HG02884 (cell line): ENCODE data around the gene DNAJC13.
A peak's percentile ranks its signal among the peaks of the same experiment; 100 is the strongest.
"Not testable (repeated sequence)": the region's sequence is repeated elsewhere in the genome, so short reads cannot be mapped to it uniquely, and the experiment has no call there.

Experiments
- ATAC-seq: cut with Tn5 transposase; IDR thresholded peaks from one replicate; pipeline ENCODE4 v1.9.1; 2021; ENCODE audit warnings: mild to moderate bottlenecking, moderate library complexity; ENCODE audit not compliant: unreplicated experiment

DNAJC13 gene, protein sequence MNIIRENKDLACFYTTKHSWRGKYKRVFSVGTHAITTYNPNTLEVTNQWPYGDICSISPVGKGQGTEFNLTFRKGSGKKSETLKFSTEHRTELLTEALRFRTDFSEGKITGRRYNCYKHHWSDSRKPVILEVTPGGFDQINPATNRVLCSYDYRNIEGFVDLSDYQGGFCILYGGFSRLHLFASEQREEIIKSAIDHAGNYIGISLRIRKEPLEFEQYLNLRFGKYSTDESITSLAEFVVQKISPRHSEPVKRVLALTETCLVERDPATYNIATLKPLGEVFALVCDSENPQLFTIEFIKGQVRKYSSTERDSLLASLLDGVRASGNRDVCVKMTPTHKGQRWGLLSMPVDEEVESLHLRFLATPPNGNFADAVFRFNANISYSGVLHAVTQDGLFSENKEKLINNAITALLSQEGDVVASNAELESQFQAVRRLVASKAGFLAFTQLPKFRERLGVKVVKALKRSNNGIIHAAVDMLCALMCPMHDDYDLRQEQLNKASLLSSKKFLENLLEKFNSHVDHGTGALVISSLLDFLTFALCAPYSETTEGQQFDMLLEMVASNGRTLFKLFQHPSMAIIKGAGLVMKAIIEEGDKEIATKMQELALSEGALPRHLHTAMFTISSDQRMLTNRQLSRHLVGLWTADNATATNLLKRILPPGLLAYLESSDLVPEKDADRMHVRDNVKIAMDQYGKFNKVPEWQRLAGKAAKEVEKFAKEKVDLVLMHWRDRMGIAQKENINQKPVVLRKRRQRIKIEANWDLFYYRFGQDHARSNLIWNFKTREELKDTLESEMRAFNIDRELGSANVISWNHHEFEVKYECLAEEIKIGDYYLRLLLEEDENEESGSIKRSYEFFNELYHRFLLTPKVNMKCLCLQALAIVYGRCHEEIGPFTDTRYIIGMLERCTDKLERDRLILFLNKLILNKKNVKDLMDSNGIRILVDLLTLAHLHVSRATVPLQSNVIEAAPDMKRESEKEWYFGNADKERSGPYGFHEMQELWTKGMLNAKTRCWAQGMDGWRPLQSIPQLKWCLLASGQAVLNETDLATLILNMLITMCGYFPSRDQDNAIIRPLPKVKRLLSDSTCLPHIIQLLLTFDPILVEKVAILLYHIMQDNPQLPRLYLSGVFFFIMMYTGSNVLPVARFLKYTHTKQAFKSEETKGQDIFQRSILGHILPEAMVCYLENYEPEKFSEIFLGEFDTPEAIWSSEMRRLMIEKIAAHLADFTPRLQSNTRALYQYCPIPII (N-terminal part only)

DNA sequence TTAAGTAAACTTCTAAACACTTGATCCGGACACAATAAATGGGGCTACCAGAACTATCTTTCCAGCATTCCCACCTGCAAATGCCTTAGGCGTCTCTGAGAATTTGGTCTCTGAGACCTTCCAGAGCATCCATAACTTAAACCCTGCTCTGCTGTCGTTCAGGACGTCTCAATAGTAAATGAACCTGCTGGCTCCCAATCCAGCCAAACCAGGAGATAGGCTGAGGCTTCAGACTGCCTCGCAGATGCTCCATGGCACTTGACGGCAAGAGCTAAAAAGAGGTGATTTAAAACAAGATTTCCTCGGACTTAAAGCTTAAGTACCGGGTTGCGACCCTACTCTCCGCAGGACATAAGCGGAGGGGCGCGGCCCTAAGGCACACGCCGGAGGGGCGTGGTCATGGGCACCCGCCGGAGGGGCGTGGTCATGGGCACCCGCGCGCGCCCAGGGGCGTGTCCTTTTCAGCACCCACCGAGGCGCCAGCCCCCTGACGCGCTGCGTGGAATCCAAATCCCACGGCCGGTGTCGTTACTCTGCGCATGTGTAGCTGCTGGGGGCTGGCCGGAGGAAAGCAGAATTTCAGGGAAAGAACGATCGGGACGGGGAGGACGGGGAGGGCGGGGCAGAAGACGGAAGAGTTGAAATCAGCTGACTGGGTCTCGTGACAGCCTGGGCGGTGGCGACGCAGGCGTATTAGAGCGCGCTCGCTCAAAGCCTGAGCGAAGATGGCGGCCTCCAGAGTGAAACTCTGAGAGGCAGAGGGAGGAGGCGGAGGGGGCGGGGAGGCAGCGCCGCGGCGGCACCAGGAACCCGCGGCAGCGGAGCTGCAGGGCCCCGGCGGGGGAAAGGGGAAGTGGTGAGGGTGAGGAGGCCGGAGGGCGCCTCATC lies at the start of gene DNAJC13:
Gene DNAJC13 (plus strand): TSS at position 696 of the 888 bp plus-strand sequence. CDS start 17,049 bp downstream, outside the sequence.
- ATAC-seq, result peak; percentile 82

DNA sequence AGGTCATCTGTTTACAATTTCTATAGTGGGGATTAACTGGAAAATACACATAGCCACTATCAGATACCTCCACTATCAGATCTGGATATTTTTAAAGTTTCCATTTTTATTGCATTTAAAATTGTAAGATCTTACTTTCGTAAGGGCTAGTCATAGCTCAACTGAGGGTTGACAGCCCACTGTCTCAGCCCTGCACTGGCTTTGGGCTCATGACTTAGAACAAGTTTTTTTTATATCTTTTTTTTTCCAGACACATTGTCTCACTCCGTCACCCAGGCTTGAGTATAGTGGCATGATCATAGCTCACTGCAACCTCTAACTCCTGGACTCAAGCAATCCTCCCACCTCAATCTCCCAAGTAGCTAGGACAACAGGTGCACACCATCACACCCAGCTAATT lies 48.8 kb upstream of the DNAJC13 start:
- ATAC-seq, result no peak

DNA sequence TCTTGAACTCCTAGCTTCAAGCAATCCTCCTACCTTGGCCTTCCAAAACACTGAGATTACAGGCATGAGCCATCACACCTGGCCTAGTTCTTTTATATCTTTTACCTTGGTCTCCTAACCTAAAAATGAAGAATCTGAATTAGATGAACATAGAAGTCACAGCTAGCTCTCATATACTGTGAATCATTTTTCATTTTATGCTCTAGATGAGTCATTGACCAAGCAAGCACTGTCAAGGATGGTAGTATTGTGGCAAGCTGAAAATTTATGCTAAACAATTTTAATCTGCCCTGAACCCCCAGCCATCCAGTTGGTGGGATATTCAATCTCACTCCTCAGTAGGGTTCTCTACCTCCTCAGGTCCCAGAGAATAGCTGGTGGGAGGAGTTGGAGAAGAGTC lies 48.3 kb upstream of the DNAJC13 start:
- ATAC-seq, result no peak

DNA sequence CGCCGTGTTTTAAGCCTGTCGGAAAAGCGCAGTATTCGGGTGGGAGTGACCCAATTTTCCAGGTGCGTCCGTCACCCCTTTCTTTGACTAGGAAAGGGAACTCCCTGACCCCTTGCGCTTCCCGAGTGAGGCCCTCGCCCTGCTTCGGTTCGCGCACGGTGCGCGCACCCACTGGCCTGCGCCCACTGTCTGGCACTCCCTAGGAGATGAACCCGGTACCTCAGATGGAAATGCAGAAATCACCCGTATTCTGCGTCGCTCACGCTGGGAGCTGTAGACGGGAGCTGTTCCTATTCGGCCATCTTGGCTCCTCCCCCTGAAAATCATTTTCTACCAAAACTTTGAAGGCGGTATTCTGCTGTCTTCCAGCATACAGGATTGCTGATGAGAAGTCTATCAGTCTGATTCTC lies 40.4 kb upstream of the DNAJC13 start:
- ATAC-seq, result not testable (repeated sequence)

DNA sequence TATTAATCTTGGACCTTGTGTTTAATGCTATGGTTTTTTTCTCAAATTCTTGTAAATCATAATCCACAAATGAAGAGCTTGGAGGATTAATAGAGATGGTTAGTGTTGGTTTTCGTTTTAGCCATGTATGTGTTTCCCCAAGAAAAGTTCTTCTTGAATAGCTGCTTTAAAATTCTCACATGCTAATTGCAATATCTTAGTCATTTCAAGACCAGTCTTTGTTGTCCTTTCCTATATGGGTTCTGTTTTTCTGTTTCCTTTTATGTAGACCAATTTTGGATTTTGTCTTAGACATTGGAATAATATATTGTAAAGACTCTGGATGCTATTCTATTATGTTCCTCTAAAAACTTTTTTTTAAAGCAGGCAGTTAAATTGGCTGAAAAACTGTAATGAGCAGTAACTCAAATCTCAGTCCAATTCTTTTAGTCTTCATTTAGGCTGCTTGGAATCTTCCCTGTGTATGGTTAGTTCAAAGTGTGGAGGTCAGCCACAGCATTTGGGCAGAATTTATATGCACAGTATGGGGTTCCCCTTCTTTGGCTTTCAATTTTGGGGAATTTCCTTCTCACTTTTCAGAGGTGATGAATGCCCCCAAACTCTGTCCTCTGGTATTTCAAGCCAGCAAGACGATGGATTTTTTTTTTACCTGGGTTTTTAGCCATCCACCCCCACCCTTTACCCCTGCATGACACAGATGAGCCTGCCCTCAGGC lies 39.1 kb upstream of the DNAJC13 start:
- peak; percentile 67 for ATAC-seq

DNA sequence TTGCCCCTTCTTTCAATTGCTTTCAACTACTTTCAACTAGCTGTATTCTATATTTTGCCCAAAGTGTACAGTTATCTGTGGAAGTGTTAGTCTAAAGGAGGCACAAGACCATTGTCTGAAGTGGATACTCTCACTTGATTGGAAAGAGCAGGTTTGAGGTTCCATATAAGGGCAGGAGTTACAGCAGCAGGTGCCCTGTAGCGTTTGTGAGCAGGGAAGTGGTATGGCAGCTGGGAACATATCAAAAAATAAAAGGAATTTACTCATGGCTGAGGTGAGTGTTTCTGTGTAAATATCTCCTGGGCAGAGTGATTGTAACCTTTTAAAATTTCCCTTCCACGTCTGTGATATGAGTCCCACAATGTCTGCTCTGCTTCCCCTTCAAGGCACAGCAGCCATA lies 38.5 kb upstream of the DNAJC13 start:
- ATAC-seq, result peak; percentile 15

DNA sequence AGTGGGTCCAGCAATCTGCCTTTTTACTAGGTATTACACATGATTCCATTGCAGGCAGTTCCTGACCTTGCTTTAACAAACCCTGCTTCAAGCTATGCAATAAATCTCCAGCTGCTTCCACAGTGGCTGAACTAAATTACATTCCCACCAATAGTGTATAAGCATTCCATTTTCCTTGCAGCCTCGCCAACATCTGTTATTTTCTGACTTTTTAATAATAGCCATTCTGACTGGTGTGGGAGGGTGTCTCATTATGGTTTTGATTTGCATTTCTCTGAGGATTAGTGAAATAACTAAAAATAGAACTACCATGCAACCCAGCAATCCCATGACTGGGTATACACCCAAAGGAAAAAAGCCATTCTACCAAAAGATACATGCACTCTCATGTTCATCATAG lies 36.4 kb upstream of the DNAJC13 start:
- no peak for ATAC-seq

DNA sequence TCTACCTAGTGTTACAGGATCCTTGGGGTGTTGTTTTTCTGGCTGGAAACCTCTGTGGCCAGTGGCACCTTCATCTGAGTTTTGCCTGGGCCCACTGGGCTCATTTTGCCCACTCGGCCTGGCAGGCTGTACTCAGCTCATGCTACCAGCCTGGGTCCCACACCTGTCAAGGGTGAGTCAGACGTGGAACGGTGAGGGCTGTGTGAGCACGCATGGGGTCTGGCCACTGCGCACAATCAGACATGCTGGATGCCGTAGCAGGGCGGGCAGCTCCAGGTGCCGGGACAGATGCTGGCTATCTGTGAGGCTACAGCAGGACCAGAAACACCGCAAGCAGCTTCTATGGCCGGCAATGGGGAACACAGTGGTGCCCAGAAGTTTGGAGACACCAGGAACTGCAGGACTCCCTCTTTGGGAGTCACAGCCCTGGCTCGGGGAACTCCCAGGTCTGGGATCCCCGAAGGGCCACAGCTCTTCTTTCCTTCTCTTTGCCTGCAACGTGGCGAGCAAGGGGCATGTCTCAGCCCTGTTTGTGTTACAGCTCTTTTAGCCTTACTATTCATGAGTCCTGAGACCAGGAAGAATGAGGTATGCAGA lies 35.9 kb upstream of the DNAJC13 start:
- ATAC-seq, result no peak

DNA sequence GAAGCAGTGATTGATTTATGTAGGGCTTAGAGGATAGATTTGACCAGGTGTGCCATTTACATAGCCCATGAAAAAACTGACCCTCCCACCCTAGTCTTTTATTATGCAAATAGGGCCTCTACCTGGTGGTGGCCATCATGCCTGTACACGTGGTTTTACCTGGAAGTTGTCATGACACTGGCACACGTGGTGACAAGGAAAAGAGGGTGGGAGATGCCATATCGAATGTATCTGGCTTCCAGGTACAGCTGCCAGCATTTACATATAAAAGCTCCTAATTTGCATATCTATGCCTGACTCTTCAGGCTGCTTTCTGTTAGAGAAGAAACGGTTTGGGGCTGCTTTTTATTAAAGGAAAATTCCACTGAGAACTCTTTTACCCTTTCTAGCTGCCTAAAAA lies 35.0 kb upstream of the DNAJC13 start:
- ATAC-seq, result no peak

DNA sequence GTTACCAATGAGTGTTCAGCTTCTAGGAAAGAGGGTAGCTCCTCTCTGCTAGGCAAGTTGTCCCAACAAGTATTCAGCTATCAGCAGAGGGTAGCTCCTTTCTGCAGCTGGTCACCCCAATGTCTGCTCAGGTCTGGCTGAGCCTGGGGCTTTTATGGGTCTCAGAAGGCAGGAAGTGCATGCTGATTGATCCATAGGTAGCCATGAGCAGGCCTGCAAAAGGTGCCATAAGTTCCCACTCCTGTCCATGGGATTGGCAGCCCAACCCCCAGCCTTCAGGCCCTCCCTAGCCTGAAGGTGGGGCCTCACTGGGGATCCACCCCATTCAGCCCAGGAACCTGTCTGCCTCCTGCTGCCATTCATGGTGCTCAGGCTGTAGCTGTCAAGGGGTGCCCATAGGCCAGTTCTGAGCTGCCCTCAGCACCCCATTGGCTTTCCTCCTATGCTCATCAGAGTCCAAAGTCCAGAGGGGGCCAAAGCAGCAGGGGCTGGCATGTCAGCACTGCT lies 34.6 kb upstream of the DNAJC13 start:
- no peak for ATAC-seq

DNA sequence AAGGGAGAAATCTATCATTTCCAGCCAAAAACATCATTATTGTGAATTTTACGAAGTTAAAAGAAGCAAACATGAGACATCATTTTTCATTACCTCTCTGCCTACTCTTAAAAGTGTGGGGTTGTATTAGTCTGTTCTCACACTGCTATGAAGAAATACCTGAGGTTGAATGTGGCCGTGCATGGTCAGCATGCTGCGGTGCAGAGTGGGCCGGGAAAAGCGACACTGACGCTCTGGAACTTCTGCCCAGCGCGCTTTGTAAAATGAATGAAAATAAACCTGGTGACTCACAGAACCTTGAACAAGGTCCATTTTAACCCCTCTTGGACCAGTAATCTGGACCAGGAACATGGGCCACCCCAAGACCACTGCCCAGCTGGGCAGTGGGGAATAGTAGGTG lies 31.0 kb upstream of the DNAJC13 start:
- no peak for ATAC-seq

DNA sequence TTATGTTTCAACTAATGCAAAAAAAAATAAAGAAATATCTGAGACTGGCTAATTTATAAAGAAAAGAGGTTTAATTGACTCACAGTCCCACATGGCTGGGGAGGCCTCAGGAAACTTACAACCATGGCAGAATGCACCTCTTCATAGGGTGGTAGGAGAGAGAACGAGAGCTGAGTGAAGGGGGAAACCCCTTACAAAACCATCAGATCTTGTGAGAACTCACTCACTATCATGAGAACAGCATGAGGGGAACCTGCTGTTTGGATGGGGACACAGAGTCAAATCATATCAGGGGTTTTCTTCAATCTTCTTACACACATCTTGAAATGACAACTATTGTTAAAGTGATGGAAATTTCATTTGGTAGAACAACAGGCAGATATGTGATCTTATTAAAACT lies 24.6 kb upstream of the DNAJC13 start:
- ATAC-seq, result peak; percentile 66

DNA sequence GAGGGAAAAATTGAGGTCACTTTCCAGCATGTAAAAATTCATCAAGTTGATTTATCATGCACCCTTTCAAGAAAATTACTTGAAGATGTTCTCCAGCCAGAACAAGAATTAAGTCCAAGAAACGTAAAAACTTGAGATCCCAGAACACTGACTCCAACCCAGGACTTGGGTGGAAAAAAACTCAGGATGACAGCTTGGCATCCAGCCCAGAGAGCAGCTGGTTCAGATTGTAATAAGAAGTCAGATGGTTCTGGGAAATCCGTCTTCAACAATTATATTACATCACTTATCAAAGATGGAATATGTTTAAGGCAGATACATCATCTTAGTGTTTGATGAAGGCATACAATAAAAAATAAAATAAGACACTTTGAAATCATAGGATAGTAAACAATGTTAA lies 23.0 kb upstream of the DNAJC13 start:
- no peak for ATAC-seq

DNA sequence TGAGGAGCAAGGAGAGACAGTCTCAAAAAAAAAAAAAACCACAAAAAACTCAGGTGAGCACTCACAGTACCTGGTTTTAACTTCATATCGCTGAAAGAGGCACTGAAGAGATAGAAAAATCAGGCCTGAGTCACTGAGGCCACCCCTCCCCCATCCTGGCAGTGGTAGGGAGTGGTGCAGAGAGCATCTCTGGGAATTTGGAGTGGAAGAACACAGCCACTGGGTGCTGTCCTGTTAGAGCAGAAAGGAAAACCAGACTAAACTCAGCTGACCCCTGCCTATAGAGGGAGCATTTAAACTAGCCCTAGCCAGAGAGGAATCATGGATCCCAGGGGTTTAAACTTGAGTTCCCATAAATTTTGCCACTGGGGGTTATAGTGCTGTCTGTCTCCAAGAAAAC lies 22.2 kb upstream of the DNAJC13 start:
- no peak for ATAC-seq

DNA sequence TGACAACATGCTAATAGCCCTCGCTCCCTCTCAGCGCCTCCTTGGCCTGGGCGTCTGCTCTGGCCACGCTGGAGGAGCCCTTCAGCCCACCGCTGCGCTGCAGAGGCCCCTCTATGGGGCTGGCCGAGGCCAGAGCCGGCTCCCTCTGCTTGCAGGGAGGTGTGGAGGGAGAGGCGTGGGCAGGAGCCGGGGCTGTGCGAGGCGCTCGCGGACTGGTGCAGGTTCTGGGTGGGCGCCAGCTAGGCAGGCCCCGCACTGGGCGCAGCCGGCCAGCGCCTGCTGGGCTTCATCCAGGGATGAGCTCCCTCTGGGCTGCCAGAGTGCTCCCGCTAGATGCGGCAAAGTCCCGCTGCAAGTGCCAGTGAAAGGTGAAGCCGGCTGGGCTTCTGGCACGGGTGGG lies 21.0 kb upstream of the DNAJC13 start:
- ATAC-seq, result no peak

DNA sequence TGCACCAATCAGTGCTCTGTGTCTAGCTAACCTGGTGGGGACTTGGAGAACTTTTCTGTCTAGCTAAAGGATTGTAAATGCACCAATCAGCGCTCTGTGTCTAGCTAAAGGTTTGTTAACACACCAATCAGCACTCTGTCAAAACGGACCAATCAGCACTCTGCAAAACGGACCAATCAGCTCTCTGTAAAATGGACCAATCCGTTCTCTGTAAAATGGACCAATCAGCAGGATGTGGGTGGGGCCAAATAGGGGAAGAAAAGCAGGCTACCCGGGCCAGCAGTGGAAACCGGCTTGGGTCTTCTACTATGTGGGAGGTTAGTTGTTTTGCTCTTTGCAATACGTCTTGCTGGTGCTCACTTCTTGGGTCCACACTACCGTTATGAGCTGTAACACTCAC lies 20.5 kb upstream of the DNAJC13 start:
- ATAC-seq, result not testable (repeated sequence)

DNA sequence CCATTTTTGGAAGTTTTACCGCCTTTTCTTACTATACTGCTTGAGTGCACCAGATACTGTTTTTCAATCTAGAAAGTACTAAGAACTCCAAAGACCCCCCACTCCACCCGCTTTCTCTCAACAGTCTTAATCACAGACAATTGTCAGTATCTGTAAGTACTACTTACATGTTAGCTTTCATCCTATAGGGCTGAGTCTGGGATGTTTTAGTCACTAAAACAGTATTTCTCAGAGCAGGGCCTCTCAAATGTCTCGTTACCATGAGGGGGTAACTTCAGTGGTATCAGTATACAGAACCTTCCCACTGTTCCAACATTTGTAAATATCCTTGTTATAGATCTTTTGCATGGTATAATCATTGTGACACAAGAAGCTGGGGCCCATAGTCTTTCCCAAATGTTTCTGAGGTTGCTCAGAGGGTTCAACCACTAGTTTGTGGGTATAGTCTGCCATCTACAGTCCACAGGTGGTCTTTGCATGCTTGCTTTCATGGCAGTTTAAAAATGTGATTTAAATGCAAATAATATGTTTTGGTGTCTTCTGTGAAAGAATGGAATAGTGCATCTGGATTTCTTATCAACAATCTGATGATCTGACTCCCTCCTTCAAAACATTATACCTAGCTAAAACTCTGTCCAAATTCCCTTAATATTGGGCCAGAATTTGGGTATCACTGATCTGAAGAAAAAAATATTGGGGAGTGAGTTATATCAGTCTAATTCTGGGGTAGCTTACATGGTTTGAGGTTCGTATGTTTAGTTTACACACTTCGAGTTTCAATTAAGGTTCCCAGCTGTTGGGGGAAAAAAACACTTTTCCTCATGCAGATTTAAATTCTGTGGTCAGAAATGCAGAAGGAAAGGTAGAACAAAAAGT lies 18.0 kb upstream of the DNAJC13 start:
- ATAC-seq, result peak; percentile 50

DNA sequence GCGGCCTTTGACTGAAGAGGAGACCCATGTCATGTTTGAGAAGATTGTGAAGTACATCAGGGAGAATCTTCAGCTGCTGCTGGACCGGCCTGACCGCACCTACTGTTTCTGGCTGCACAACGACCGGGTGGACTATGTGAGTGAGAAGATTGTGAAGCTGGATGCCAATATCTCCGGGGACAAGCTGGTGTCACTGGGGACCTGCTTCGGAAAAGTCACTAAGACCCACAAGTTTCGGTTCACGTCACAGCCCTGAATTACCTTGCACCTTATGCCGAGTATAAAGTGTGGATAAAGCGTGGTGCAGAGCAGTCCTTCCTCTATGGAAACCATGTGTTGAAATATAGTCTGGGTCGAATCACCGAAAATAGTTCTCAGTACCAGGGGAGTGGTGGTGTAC lies 16.0 kb upstream of the DNAJC13 start:
- no peak for ATAC-seq
